OCI-LY3 (cell line): ENCODE data around the gene ZNF576.

Source experiments
- H2AFZ ChIP-seq: fragments of 200-600, 300-600 bp; shearing (Covaris generic); 2 replicates; pipeline ENCODE4 v1.6.0; 2014; ENCODE audit warnings: antibody characterized with exemption, low read depth, low read length
- H3K27ac ChIP-seq: fragments of 200-600, 300-600 bp; sonication (generic); 2 replicates; pipeline ENCODE4 v1.5.1; 2014; ENCODE audit warnings: mild to moderate bottlenecking, low read length, moderate library complexity, mixed read lengths
- H3K27me3 ChIP-seq: fragments of 200-600, 300-600 bp; sonication (generic); 2 replicates; pipeline ENCODE4 v1.6.1; 2014; ENCODE audit warnings: low read depth, low read length, mixed read lengths
- H3K36me3 ChIP-seq: fragments of 200-600, 300-600 bp; sonication (generic); replicated peaks from 2 replicates; pipeline ENCODE3; 2014; ENCODE audit warnings: low read depth, low read length, mixed read lengths
- H3K4me1 ChIP-seq: fragments of 300-600, 200-600 bp; sonication (generic); 2 replicates; pipeline ENCODE4 v1.6.1; 2014; ENCODE audit warnings: low read length, mixed read lengths
- H3K4me2 ChIP-seq: fragments of 200-600, 300-600 bp; sonication (generic); 2 replicates; pipeline ENCODE4 v1.6.1; 2014; ENCODE audit warnings: low read length, mixed read lengths
- H3K4me3 ChIP-seq: fragments of 300-600, 200-600 bp; sonication (generic); 2 replicates; pipeline ENCODE4 v1.5.1; 2014; ENCODE audit warnings: antibody characterized with exemption, mild to moderate bottlenecking, low read length, moderate library complexity
- H3K79me2 ChIP-seq: fragments of 300-600, 200-600 bp; shearing (Covaris generic); 2 replicates; pipeline ENCODE4 v1.6.1; 2014; ENCODE audit warnings: mild to moderate bottlenecking, low read length, mixed read lengths
- H3K9ac ChIP-seq: fragments of 300-600, 200-600 bp; shearing (Covaris generic); 2 replicates; pipeline ENCODE4 v1.6.0; 2014; ENCODE audit warnings: mild to moderate bottlenecking, low read length, moderate library complexity
- H3K9me3 ChIP-seq: fragments of 200-600, 300-600 bp; shearing (Covaris generic); 2 replicates; pipeline ENCODE4 v1.6.1; 2014; ENCODE audit warnings: low read length, mixed read lengths; ENCODE audit not compliant: insufficient read depth
- H4K20me1 ChIP-seq: fragments of 200-600, 300-600 bp; sonication (generic); 2 replicates; pipeline ENCODE4 v1.6.1; 2016; ENCODE audit warnings: low read length, mixed read lengths; ENCODE audit not compliant: insufficient read depth
- EZH2phosphoT487 ChIP-seq: fragments of 200-600 bp; shearing (Covaris generic); IDR thresholded peaks from 2 replicates; pipeline ENCODE4 v1.6.1; 2018; ENCODE audit warnings: antibody characterized with exemption, mixed run types, low read depth
- TF ChIP-seq, protein P1 (sequence below): fragments of 200-600, 300-600 bp; sonication (generic); IDR thresholded peaks from 2 replicates; pipeline ENCODE4 v1.5.1; 2014; ENCODE audit warnings: antibody characterized with exemption, low read length, low read depth

Gene ZNF576

GRCh38 chr19:43562698-43563241, 33.6 kb upstream of the ZNF576 start:
- H3K27ac ChIP-seq, result no peak overlapping the region
- no peaks in the 10 kb centered on the region for H3K27me3 ChIP-seq
- H3K4me1 ChIP-seq, result no peaks in the 10 kb centered on the region
- no peak overlapping the region for H3K4me3 ChIP-seq
- H3K9me3 ChIP-seq, result no peaks in the 10 kb centered on the region
- H2AFZ ChIP-seq, result no peak overlapping the region
- TF ChIP-seq, protein P1, sequence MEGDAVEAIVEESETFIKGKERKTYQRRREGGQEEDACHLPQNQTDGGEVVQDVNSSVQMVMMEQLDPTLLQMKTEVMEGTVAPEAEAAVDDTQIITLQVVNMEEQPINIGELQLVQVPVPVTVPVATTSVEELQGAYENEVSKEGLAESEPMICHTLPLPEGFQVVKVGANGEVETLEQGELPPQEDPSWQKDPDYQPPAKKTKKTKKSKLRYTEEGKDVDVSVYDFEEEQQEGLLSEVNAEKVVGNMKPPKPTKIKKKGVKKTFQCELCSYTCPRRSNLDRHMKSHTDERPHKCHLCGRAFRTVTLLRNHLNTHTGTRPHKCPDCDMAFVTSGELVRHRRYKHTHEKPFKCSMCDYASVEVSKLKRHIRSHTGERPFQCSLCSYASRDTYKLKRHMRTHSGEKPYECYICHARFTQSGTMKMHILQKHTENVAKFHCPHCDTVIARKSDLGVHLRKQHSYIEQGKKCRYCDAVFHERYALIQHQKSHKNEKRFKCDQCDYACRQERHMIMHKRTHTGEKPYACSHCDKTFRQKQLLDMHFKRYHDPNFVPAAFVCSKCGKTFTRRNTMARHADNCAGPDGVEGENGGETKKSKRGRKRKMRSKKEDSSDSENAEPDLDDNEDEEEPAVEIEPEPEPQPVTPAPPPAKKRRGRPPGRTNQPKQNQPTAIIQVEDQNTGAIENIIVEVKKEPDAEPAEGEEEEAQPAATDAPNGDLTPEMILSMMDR, result no peak
- TF ChIP-seq EZH2phosphoT487, result no peak
- no peak overlapping the region for H3K4me2 ChIP-seq
- H4K20me1 ChIP-seq, result no peaks in the 10 kb centered on the region
- no peak overlapping the region for H3K9ac ChIP-seq
- H3K79me2 ChIP-seq, result no peaks in the 10 kb centered on the region
- H3K36me3 ChIP-seq, result peaks cover 6% of the 10 kb centered on the region

- Histone ChIP-seq H4K20me1 (no peaks in the 10 kb centered on the region), H3K4me2 (no peak overlapping the region), H3K9ac (no peak overlapping the region), H3K4me1 (no peaks in the 10 kb centered on the region), H2AFZ (no peak overlapping the region), H3K9me3 (no peaks in the 10 kb centered on the region), H3K27ac (no peak overlapping the region), H3K36me3 (peaks cover 6% of the 10 kb centered on the region), H3K27me3 (no peaks in the 10 kb centered on the region), H3K4me3 (no peak overlapping the region), H3K79me2 (no peaks in the 10 kb centered on the region)
- TF ChIP-seq EZH2phosphoT487, result no peak
- TF ChIP-seq, protein P1, result no peak
Observed at GRCh38 chr19:43563816-43564457, 32.5 kb upstream of the ZNF576 start.

- no peak for TF ChIP-seq EZH2phosphoT487
- TF ChIP-seq, protein P1, result no peak
- Histone ChIP-seq H2AFZ (no peak overlapping the region), H3K4me1 (no peaks in the 10 kb centered on the region), H3K9ac (no peak overlapping the region), H3K27ac (no peak overlapping the region), H3K36me3 (peaks cover 6% of the 10 kb centered on the region), H3K79me2 (no peaks in the 10 kb centered on the region), H3K9me3 (no peaks in the 10 kb centered on the region), H4K20me1 (no peaks in the 10 kb centered on the region), H3K27me3 (no peaks in the 10 kb centered on the region), H3K4me3 (no peak overlapping the region), H3K4me2 (no peak overlapping the region)
Observed at GRCh38 chr19:43564800-43565199, 31.6 kb upstream of the ZNF576 start.

- no peaks in the 10 kb centered on the region for H3K9me3 ChIP-seq
- TF ChIP-seq, protein P1, result no peak
- TF ChIP-seq EZH2phosphoT487, result no peak
- no peak overlapping the region for H3K27ac ChIP-seq
- no peak overlapping the region for H3K4me3 ChIP-seq
- no peak overlapping the region for H3K9ac ChIP-seq
- H3K36me3 ChIP-seq, result no peaks in the 10 kb centered on the region
- no peak overlapping the region for H2AFZ ChIP-seq
- H3K4me1 ChIP-seq, result peaks cover 3% of the 10 kb centered on the region
- peaks cover 6% of the 10 kb centered on the region for H3K79me2 ChIP-seq
- H3K4me2 ChIP-seq, result no peak overlapping the region
- no peaks in the 10 kb centered on the region for H4K20me1 ChIP-seq
- no peaks in the 10 kb centered on the region for H3K27me3 ChIP-seq
Observed at GRCh38 chr19:43569657-43570056, 26.7 kb upstream of the ZNF576 start.
